Skeletal muscle tissue (tissue), 4 donors: Measurements from ENCODE around the gene RELL1. TPM values are rescaled to one million over a fixed set of nuclear protein-coding genes. Genes with fewer than 3 reads are reported as not detected.
A peak's percentile ranks its signal among the peaks of the same experiment; 100 is the strongest.

Experiments used
- H3K27ac ChIP-seq: one replicate; pipeline ENCODE4 v1.7.0; 2013; ENCODE audit warnings: mild to moderate bottlenecking, low read depth, low read length, inconsistent platforms
- H3K27me3 ChIP-seq, 3 donors: one replicate each; pipeline ENCODE4 v1.7.0; 2013; ENCODE audit warnings: low read length in 3 of 3; ENCODE audit not compliant: control insufficient read depth in 3 of 3, insufficient read depth in 3 of 3
- H3K36me3 ChIP-seq, 3 donors: one replicate each; pipeline ENCODE4 v1.7.0; 2013; ENCODE audit warnings: low read length in 3 of 3; ENCODE audit not compliant: control insufficient read depth in 3 of 3, insufficient read depth in 3 of 3
- H3K4me1 ChIP-seq, 3 donors: one replicate each; pipeline ENCODE4 v1.7.0; 2013; ENCODE audit warnings: low read length in 3 of 3, mild to moderate bottlenecking in 3 of 3; ENCODE audit not compliant: control insufficient read depth in 3 of 3, insufficient read depth in 3 of 3
- H3K4me3 ChIP-seq, 3 donors: one replicate each; pipeline ENCODE4 v1.7.0; 2013; ENCODE audit warnings: low read length in 3 of 3
- H3K9ac ChIP-seq, 3 donors: one replicate each; pipeline ENCODE4 v1.7.0; 2013; ENCODE audit warnings: low read length in 3 of 3, mild to moderate bottlenecking in 3 of 3, moderate library complexity in 2 of 3, low read depth in 1 of 3
- H3K9me3 ChIP-seq, 3 donors: one replicate each; pipeline ENCODE4 v1.7.0; 2013; ENCODE audit warnings: low read length in 3 of 3; ENCODE audit not compliant: control insufficient read depth in 3 of 3
- total RNA-seq: library from RNA; depleted of rRNA; stranded (reverse); fragments of >200 nt; gene quantifications from one replicate; pipeline ENCODE4 v1.2.3, GENCODE V29; 2014
- donor health status: Osteomylitis.

The RELL1 gene
- total RNA-seq, 1 donor from 2014 or later = 82.5 TPM

GRCh38 chr4:37607018-37607417, 79.2 kb downstream of the RELL1 start:
- Histone ChIP-seq H3K36me3 (peaks cover 0 to 4% (median 0%) of the 10 kb centered on the region in 3 donors), H3K27me3 (no peaks in the 10 kb centered on the region), H3K4me1 (peaks cover 3 to 4% (median 4%) of the 10 kb centered on the region in 3 donors), H3K4me3 (no peak overlapping the region), H3K27ac (no peak overlapping the region), H3K9me3 (no peaks in the 10 kb centered on the region), H3K9ac (no peak overlapping the region)

- no peak overlapping the region for H3K27ac ChIP-seq
- H3K9me3 ChIP-seq = no peaks in the 10 kb centered on the region
- H3K9ac ChIP-seq = no peak overlapping the region
- H3K4me1 ChIP-seq = peaks cover 3 to 4% (median 4%) of the 10 kb centered on the region in 3 donors
- no peak overlapping the region for H3K4me3 ChIP-seq
- peaks cover 0 to 4% (median 0%) of the 10 kb centered on the region in 3 donors for H3K36me3 ChIP-seq
- no peaks in the 10 kb centered on the region for H3K27me3 ChIP-seq
Measured at GRCh38 chr4:37605843-37606565, 80.2 kb downstream of the RELL1 start.

GRCh38 chr4:37604461-37604860, 81.7 kb downstream of the RELL1 start:
- peaks cover 0 to 1% (median 0%) of the 10 kb centered on the region in 3 donors for H3K36me3 ChIP-seq
- H3K27ac ChIP-seq = no peak overlapping the region
- H3K9me3 ChIP-seq = no peaks in the 10 kb centered on the region
- H3K4me3 ChIP-seq = no peak overlapping the region
- no peaks in the 10 kb centered on the region for H3K27me3 ChIP-seq
- H3K9ac ChIP-seq = no peak overlapping the region
- peaks cover 3 to 4% (median 4%) of the 10 kb centered on the region in 3 donors for H3K4me1 ChIP-seq

GRCh38 chr4:37603711-37604110, 82.5 kb downstream of the RELL1 start:
- H3K4me1 ChIP-seq = peaks cover 3 to 4% (median 4%) of the 10 kb centered on the region in 3 donors
- no peaks in the 10 kb centered on the region for H3K27me3 ChIP-seq
- no peak overlapping the region for H3K4me3 ChIP-seq
- no peak overlapping the region for H3K27ac ChIP-seq
- H3K36me3 ChIP-seq = no peaks in the 10 kb centered on the region
- H3K9me3 ChIP-seq = no peaks in the 10 kb centered on the region
- no peak overlapping the region for H3K9ac ChIP-seq

GRCh38 chr4:37603070-37603468, 83.1 kb downstream of the RELL1 start:
- Histone ChIP-seq H3K9ac (no peak overlapping the region), H3K9me3 (no peaks in the 10 kb centered on the region), H3K4me3 (peak overlapping the region in 1 of 3 donors; percentile 45), H3K27me3 (no peaks in the 10 kb centered on the region), H3K4me1 (peaks cover 3 to 4% (median 4%) of the 10 kb centered on the region in 3 donors), H3K27ac (no peak overlapping the region), H3K36me3 (no peaks in the 10 kb centered on the region)

DNA sequence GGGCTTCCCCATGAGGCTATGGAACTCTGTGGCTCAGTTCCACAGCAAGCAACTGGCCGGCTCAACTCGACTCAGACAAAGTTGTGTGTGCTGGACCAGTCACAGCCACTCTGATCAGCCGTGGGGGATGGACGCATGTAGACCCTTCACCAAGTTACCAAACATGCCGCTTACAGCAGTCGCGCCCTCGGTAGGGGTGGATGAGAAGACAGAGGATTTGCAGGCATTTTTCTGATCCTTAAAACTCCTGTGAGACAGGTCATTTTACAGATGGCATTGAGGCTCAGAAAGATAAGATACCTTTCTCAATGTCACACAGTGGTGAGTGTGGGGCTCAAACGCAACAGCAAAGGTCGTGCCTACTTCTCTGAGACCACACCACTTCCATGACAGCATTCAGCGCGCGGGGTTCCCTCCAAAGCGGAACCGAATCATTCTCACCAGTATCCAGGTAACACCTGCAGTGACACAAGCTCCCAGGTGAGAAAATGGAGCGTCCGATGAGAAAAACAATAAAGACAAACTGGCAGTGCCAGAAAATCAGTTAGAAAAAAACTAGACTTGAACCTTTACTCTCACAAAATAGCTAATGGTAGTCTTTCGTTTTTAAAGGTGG, 83.6 kb downstream of the RELL1 start:
- no peak overlapping the region for H3K9ac ChIP-seq

DNA sequence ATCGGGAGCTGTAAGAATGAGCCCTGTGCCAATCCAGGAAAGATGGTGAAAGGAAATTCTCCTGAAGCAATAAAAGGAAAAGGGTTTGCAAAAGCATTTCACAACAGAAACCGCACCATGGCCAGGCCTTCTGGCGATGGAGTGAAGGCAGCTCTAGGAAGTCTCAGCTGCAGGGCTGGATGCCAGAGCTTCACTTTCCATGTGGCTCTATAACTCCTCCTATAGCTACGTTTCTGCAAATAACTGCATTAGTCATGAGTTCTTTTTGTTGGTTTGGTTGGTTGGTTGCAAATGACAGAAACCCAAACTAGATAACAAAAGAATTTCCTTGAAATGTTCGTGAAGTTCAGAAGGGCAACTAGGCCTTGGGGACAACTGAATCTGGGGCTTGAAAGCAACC, 84.6 kb downstream of the RELL1 start:
- Histone ChIP-seq H3K4me1 (peaks cover 3 to 4% (median 4%) of the 10 kb centered on the region in 3 donors), H3K27ac (no peak overlapping the region), H3K27me3 (no peaks in the 10 kb centered on the region), H3K9me3 (no peaks in the 10 kb centered on the region), H3K36me3 (no peaks in the 10 kb centered on the region), H3K4me3 (no peak overlapping the region), H3K9ac (no peak overlapping the region)

More for the DNA sequence above, 83.6 kb downstream of the RELL1 start:
- Histone ChIP-seq H3K4me1 (peaks cover 3 to 4% (median 4%) of the 10 kb centered on the region in 3 donors), H3K4me3 (no peak overlapping the region), H3K27me3 (no peaks in the 10 kb centered on the region), H3K9me3 (no peaks in the 10 kb centered on the region), H3K36me3 (no peaks in the 10 kb centered on the region), H3K27ac (no peak overlapping the region)

- no peak overlapping the region for H3K9ac ChIP-seq
- H3K4me3 ChIP-seq = no peak overlapping the region
Measured at GRCh38 chr4:37599092-37599790, 86.9 kb downstream of the RELL1 start.

DNA sequence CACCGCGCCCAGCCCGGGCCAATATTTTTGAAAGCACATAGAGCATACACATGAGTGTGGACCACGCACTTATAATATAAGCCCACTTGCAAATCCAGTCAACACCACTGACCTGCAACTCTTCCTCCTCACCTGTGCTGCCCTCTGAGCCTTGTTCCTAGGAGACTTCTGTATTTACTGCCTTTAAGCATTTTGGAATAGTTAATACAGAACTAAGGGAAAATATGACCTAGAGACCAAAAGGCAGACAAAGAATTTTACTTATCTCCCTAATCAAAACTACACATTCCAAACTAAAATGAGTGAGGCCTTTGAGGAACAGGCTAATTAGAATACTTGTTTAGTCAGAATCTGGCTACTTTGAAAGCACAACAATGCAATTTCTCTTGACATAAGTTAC, 89.1 kb downstream of the RELL1 start:
- Histone ChIP-seq H3K27ac (no peak overlapping the region), H3K36me3 (no peaks in the 10 kb centered on the region), H3K4me3 (no peak overlapping the region), H3K9me3 (no peaks in the 10 kb centered on the region), H3K27me3 (no peaks in the 10 kb centered on the region), H3K9ac (no peak overlapping the region), H3K4me1 (no peaks in the 10 kb centered on the region)

More at GRCh38 chr4:37599092-37599790, 86.9 kb downstream of the RELL1 start:
- Histone ChIP-seq H3K4me1 (peaks cover 3 to 4% (median 4%) of the 10 kb centered on the region in 3 donors), H3K36me3 (no peaks in the 10 kb centered on the region), H3K9me3 (no peaks in the 10 kb centered on the region), H3K27me3 (no peaks in the 10 kb centered on the region), H3K27ac (no peak overlapping the region)
